Ovary (tissue), 3 donors: ENCODE data around the gene CORO1C.

Experiments
- EP300 ChIP-seq: sonication (generic); formaldehyde crosslinking; IDR thresholded peaks from one replicate; pipeline ENCODE4 v1.6.1; 2017; ENCODE audit warnings: antibody characterized with exemption
- TF ChIP-seq, protein P1 (sequence below), 3 donors: fragments of 450-650 bp in 2 of 3; fragments of 200-600 bp in 1 of 3; IDR thresholded peaks; one replicate each; pipeline versions ENCODE4 v1.5.1 to v1.8.0; 2016 to 2022; ENCODE audit warnings: antibody characterized with exemption in 3 of 3, mild to moderate bottlenecking in 1 of 3
- donor health status: DM: no; HTN: no; CAD: no.

GRCh38 chr12:108755481-108755880 is 24.2 kb upstream of the CORO1C start:
- TF ChIP-seq, protein P1, sequence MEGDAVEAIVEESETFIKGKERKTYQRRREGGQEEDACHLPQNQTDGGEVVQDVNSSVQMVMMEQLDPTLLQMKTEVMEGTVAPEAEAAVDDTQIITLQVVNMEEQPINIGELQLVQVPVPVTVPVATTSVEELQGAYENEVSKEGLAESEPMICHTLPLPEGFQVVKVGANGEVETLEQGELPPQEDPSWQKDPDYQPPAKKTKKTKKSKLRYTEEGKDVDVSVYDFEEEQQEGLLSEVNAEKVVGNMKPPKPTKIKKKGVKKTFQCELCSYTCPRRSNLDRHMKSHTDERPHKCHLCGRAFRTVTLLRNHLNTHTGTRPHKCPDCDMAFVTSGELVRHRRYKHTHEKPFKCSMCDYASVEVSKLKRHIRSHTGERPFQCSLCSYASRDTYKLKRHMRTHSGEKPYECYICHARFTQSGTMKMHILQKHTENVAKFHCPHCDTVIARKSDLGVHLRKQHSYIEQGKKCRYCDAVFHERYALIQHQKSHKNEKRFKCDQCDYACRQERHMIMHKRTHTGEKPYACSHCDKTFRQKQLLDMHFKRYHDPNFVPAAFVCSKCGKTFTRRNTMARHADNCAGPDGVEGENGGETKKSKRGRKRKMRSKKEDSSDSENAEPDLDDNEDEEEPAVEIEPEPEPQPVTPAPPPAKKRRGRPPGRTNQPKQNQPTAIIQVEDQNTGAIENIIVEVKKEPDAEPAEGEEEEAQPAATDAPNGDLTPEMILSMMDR (IDR thresholded peaks at IDR 0.05) = no peak
- TF ChIP-seq EP300 = no peak
